Measurements from ENCODE around the gene SIGLEC5. TPM values are rescaled to one million over a fixed set of nuclear protein-coding genes. Genes with fewer than 3 reads are reported as not detected.

Gene SIGLEC5
- total and polyA plus RNA-seq, 2 donors (not counting 3 experiments of a cell fraction or from before 2014, with no cell fraction given): not detected

DNA sequence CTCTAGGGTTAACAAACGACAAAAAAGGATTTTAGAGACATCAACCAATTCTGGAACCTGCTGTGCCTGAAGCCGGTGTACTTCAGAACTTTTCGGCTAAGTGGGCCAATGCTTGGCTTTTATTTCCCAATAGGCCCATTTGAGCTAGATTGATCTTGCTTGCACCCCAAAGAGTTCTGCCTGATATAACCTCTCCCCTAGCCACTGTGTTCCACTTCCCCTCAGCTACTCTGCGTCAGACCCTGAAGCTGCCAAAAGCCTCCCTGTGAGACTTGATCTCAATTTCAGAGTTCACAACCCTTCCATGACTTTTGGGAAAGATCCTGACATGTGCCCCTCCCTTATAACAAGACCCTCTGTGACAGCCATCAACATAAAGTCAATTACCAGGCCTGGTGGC, 22.1 kb upstream of the SIGLEC5 start:
- Histone ChIP-seq H3K4me1 (ENCODE audit: control insufficient read depth, extremely low read depth, insufficient read depth, low read length) (peaks cover 2% of the 10 kb centered on the region), H3K4me2 (ENCODE audit: insufficient read depth, low read length) (no peak overlapping the region), H3K27ac (ENCODE audit: insufficient read depth, low read depth, low read length) (no peak overlapping the region), H3K27me3 (ENCODE audit: control insufficient read depth in 2 of 2, insufficient read depth in 2 of 2, low read length in 2 of 2) (no peaks in the 10 kb centered on the region), H3K9me1 (replicated peaks; ENCODE audit: control insufficient read depth, extremely low read depth, insufficient read depth, low read length) (no peaks in the 10 kb centered on the region), H3K9ac (replicated peaks; ENCODE audit: extremely low read depth, insufficient read depth, low read length) (no peak overlapping the region), H4K20me1 (replicated peaks; ENCODE audit: control insufficient read depth, extremely low read depth, insufficient read depth, low read length) (no peaks in the 10 kb centered on the region), H3K79me2 (ENCODE audit: control insufficient read depth, insufficient read depth, low read length) (no peaks in the 10 kb centered on the region), H3K36me3 (ENCODE audit: control insufficient read depth in 2 of 2, extremely low read depth in 1 of 2, insufficient read depth in 2 of 2, low read length in 2 of 2) (no peaks in the 10 kb centered on the region), H2AFZ (ENCODE audit: low read depth, low read length) (no peak overlapping the region), H3K4me3 (replicated peaks in 1 of 3; ENCODE audit: insufficient read depth in 1 of 3, low read depth in 1 of 3, low read length in 3 of 3) (no peak overlapping the region), H3K9me3 (replicated peaks; ENCODE audit: control insufficient read depth, insufficient read depth, low read length) (no peaks in the 10 kb centered on the region)
- POLR2A ChIA-PET: no interaction called here
- FAIRE-seq: no peak
- TF ChIP-seq GATA2 (IDR thresholded peaks at IDR 0.05; ENCODE audit: insufficient read depth, insufficient read length, low read depth, low read length) (no peak), FOS (IDR thresholded peaks at IDR 0.05; ENCODE audit: borderline replicate concordance, insufficient read depth, low read length) (no peak), POLR2A (IDR thresholded peaks at IDR 0.05; ENCODE audit: low read depth, low read length) (no peak), MYC (IDR thresholded peaks at IDR 0.05; ENCODE audit: low read depth, low read length) (no peak)
- dilution Hi-C loops (cut with MboI; ENCODE audit: extremely low pct_ligation_motif_present, low sequenced_read_pairs): no loop called here
- DNase-seq (ENCODE audit: low read depth, low spot score): no peak
- CTCF ChIA-PET: interaction anchor here (1.0 to 2.0 kb wide), 4 partner anchors 9 to 230 kb away, joined by 3 to 6 read pairs (median 4); no protein-coding TSS in a partner anchor
- intact Hi-C loops (cut with micrococcal nuclease): no loop called here
- no TSS peak for BruUV-seq (replicated peaks)

DNA sequence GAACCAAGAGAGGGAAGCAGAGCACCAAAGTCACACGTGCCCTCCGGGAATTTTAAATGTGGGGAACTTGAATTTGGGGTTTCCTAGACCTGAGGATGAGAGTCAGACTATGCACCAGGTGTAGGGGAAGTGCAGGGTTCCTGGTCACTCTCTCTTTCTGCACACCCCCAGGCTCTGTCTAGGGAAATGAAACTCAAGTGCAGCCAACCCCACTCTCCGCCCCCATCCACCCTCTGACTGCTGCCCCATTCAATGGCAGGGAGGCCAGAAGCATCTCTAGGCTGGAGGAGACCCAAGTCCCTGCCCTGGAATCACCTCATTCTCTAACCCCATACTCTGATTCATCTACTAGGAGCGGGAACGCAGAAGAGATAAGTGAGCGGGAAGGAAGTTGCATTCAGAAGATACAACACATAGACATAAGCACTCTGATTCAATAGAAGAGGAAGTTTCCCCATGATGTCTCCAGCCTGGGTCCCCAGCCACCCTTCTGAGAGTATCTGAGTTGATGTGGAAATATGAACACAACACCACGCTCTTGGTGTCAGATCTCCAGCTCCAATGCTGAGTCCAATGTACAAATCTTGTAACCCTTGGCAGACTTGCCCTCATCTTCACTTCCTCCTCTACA, 21.1 kb upstream of the SIGLEC5 start:
- Histone ChIP-seq H3K9me3 (replicated peaks; ENCODE audit: control insufficient read depth, insufficient read depth, low read length) (no peaks in the 10 kb centered on the region), H3K27ac (ENCODE audit: insufficient read depth, low read depth, low read length) (no peak overlapping the region), H3K9ac (replicated peaks; ENCODE audit: extremely low read depth, insufficient read depth, low read length) (no peak overlapping the region), H3K27me3 (ENCODE audit: control insufficient read depth in 2 of 2, insufficient read depth in 2 of 2, low read length in 2 of 2) (no peaks in the 10 kb centered on the region), H4K20me1 (replicated peaks; ENCODE audit: control insufficient read depth, extremely low read depth, insufficient read depth, low read length) (no peaks in the 10 kb centered on the region), H3K4me1 (ENCODE audit: control insufficient read depth, extremely low read depth, insufficient read depth, low read length) (no peaks in the 10 kb centered on the region), H2AFZ (ENCODE audit: low read depth, low read length) (no peak overlapping the region), H3K79me2 (ENCODE audit: control insufficient read depth, insufficient read depth, low read length) (no peaks in the 10 kb centered on the region), H3K9me1 (replicated peaks; ENCODE audit: control insufficient read depth, extremely low read depth, insufficient read depth, low read length) (no peaks in the 10 kb centered on the region), H3K4me3 (replicated peaks in 1 of 3; ENCODE audit: insufficient read depth in 1 of 3, low read depth in 1 of 3, low read length in 3 of 3) (no peak overlapping the region), H3K36me3 (ENCODE audit: control insufficient read depth in 2 of 2, extremely low read depth in 1 of 2, insufficient read depth in 2 of 2, low read length in 2 of 2) (no peaks in the 10 kb centered on the region), H3K4me2 (ENCODE audit: insufficient read depth, low read length) (no peak overlapping the region)
- FAIRE-seq (no peak), DNase-seq (ENCODE audit: low read depth, low spot score) (no peak)
- dilution Hi-C loops (cut with MboI; ENCODE audit: extremely low pct_ligation_motif_present, low sequenced_read_pairs): no loop called here
- ChIA-PET POLR2A (no interaction called here), CTCF (interaction anchor here (2.0 kb wide), 1 partner anchor 10 kb away, joined by 6 read pairs; no protein-coding TSS in a partner anchor)
- intact Hi-C loops (cut with micrococcal nuclease): no loop called here
- BruUV-seq (replicated peaks): no TSS peak
- TF ChIP-seq, protein P1, sequence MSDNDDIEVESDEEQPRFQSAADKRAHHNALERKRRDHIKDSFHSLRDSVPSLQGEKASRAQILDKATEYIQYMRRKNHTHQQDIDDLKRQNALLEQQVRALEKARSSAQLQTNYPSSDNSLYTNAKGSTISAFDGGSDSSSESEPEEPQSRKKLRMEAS (IDR thresholded peaks at IDR 0.05; ENCODE audit: insufficient read depth, insufficient read length): no peak
- TF ChIP-seq JUN (IDR thresholded peaks at IDR 0.05; ENCODE audit: borderline replicate concordance, insufficient read depth, insufficient read length, low read depth): no peak
- TF ChIP-seq FOS (IDR thresholded peaks at IDR 0.05; ENCODE audit: borderline replicate concordance, insufficient read depth, low read length): no peak
- TF ChIP-seq EZH2 (IDR thresholded peaks at IDR 0.05; ENCODE audit: borderline replicate concordance, low read depth, low read length, severe bottlenecking): no peak
- TF ChIP-seq POLR2AphosphoS5 (IDR thresholded peaks at IDR 0.05; ENCODE audit: insufficient read depth, low read depth, low read length): no peak
- TF ChIP-seq POLR2A (IDR thresholded peaks at IDR 0.05; ENCODE audit: low read depth, low read length): no peak
- TF ChIP-seq MYC (IDR thresholded peaks at IDR 0.05; ENCODE audit: low read depth, low read length): no peak
- TF ChIP-seq, protein P2, sequence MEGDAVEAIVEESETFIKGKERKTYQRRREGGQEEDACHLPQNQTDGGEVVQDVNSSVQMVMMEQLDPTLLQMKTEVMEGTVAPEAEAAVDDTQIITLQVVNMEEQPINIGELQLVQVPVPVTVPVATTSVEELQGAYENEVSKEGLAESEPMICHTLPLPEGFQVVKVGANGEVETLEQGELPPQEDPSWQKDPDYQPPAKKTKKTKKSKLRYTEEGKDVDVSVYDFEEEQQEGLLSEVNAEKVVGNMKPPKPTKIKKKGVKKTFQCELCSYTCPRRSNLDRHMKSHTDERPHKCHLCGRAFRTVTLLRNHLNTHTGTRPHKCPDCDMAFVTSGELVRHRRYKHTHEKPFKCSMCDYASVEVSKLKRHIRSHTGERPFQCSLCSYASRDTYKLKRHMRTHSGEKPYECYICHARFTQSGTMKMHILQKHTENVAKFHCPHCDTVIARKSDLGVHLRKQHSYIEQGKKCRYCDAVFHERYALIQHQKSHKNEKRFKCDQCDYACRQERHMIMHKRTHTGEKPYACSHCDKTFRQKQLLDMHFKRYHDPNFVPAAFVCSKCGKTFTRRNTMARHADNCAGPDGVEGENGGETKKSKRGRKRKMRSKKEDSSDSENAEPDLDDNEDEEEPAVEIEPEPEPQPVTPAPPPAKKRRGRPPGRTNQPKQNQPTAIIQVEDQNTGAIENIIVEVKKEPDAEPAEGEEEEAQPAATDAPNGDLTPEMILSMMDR (IDR thresholded peaks at IDR 0.05; ENCODE audit: extremely low read depth in 1 of 2, insufficient read depth in 1 of 2, low read depth in 1 of 2, low read length in 2 of 2): no peak
- TF ChIP-seq GATA2 (IDR thresholded peaks at IDR 0.05; ENCODE audit: insufficient read depth, insufficient read length, low read depth, low read length): no peak
